NCI-H446 (cell line): ENCODE measurements around the gene MMRN1.

Experiments
- DNase-seq, 2 experiments: peaks; one replicate each; lab custom pipeline; 2025; lab: John Stamatoyannopoulos, UW

Gene MMRN1

DNA sequence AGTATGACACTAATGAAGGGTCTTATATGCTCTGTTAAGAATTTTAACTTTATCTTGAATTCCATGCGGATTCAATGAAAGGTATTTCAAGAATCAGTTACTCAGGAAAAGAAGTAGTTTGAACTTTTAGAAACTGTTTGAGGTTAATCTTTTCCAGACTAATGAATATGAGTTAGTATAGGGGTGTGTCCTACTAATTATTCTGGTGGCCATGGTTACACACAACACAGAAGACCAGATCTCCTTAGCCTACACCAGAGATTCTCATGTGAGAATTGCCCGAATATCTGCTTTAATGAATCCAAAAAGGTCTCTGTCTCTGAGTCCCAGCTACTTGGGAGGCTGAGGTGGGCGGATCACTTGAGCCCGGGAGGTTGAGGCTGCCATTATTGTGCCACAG, 100.4 kb downstream of the MMRN1 start:
- DNase-seq: no peak

- no peak for DNase-seq
These were observed 101.2 kb downstream of the MMRN1 start for GRCh38 chr4:89995814-89996213.

DNA sequence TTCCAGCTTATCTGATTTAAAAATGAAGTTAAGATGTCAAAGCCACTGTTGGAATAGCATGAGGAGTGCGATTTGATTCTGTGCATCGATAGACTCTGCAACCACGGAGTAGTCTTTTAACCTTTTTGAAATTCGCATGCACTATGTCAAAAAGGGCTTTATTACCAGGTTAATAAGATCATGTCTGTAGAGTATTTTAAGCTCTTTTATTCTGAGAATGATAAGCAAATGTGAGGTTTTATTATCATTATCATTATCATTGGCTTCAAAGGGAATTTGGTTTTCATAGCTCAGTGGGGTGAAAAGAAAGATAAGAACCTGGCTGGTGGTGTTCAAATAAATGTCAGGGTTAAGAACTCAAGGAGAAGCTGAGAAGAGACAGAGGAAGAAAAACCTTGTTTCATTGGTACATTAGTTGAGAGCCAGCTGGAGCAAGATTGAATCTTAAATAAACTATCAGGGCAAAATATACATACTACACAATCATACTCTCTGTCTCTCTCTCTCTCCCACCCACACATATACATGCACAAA, 102.6 kb downstream of the MMRN1 start:
- no peak for DNase-seq

- DNase-seq: peak; percentile 36 to 53
These were observed 103.9 kb downstream of the MMRN1 start for GRCh38 chr4:89998469-89999011.

DNA sequence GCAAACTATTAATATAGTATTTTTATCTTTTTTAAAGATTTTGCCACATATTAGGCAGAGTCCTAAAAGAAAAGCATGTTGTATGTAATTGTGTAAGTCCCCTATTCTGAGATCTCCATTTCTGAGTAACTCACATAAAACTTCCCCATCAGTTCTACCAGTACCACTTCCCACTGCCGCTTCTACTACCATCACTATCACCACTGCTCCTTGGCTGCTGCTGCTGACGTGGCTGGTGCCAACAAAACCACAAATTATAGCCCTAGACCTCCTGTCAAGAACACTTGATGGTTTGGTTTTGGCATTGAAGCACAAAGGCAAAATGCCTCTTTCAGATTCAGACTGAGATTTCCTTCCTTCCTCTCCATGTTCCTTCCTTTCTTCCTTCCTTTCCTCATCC, 106.4 kb downstream of the MMRN1 start:
- DNase-seq: peak; percentile 14 to 61

GRCh38 chr4:90002441-90003062, 107.9 kb downstream of the MMRN1 start:
- peak; percentile 52 to 92 for DNase-seq
